H9 (cell line): ENCODE results near the gene MB21D2. TPM values are rescaled to one million over a fixed set of nuclear protein-coding genes. Genes with fewer than 3 reads are reported as not detected.

Source experiments
- DNase-seq: peaks from one replicate; pipeline ENCODE4 v3.0.0-alpha.2; 2017
- H2AFZ ChIP-seq: one replicate; pipeline ENCODE4 v1.6.1; 2013; ENCODE audit warnings: mild to moderate bottlenecking, low read length, control low read depth, moderate library complexity
- H2AK5ac ChIP-seq: 2 replicates; pipeline ENCODE4 v1.6.1; 2013; ENCODE audit warnings: low read length, control low read depth, mixed read lengths; ENCODE audit not compliant: insufficient read length
- H2BK120ac ChIP-seq: one replicate; pipeline ENCODE4 v1.6.1; 2013; ENCODE audit warnings: low read depth, mild to moderate bottlenecking, low read length, control low read depth, inconsistent platforms; ENCODE audit not compliant: poor library complexity, severe bottlenecking
- H2BK12ac ChIP-seq: 2 replicates; pipeline ENCODE4 v1.6.1; 2013; ENCODE audit warnings: low read length, control low read depth, mixed read lengths, low read depth; ENCODE audit not compliant: insufficient read length
- H2BK15ac ChIP-seq: 2 replicates; pipeline ENCODE4 v1.6.1; 2013; ENCODE audit warnings: low read depth, low read length, control low read depth
- H2BK20ac ChIP-seq: one replicate; pipeline ENCODE4 v1.6.1; 2013; ENCODE audit warnings: low read depth, mild to moderate bottlenecking, low read length, control low read depth, inconsistent platforms; ENCODE audit not compliant: poor library complexity, severe bottlenecking
- H2BK5ac ChIP-seq: 2 replicates; pipeline ENCODE4 v1.6.1; 2013; ENCODE audit warnings: low read length, control low read depth, mixed read lengths; ENCODE audit not compliant: insufficient read length
- H3K14ac ChIP-seq: 2 replicates; pipeline ENCODE4 v1.6.1; 2013; ENCODE audit warnings: low read length, control low read depth; ENCODE audit not compliant: insufficient read depth
- H3K18ac ChIP-seq: 2 replicates; pipeline ENCODE4 v1.6.1; 2013; ENCODE audit warnings: low read depth, mild to moderate bottlenecking, mixed read lengths, low read length, control low read depth; ENCODE audit not compliant: insufficient read length
- H3K23ac ChIP-seq: 2 replicates; pipeline ENCODE4 v1.6.1; 2013; ENCODE audit warnings: low read length, control low read depth, mixed read lengths, low read depth; ENCODE audit not compliant: insufficient read length
- H3K23me2 ChIP-seq: 2 replicates; pipeline ENCODE4 v1.6.1; 2013; ENCODE audit warnings: low read depth, mild to moderate bottlenecking, mixed read lengths, low read length, control low read depth; ENCODE audit not compliant: insufficient read length, poor library complexity, severe bottlenecking
- H3K27ac ChIP-seq: 2 replicates; pipeline ENCODE4 v1.5.1; 2013; ENCODE audit warnings: low read length, control low read depth, mixed read lengths, low read depth; ENCODE audit not compliant: insufficient read length
- H3K27me3 ChIP-seq: 2 replicates; pipeline ENCODE4 v1.6.1; 2013; ENCODE audit warnings: low read length, control low read depth, inconsistent platforms; ENCODE audit not compliant: insufficient read depth
- H3K4ac ChIP-seq: 2 replicates; pipeline ENCODE4 v1.6.1; 2013; ENCODE audit warnings: low read depth, mild to moderate bottlenecking, control low read depth, inconsistent platforms, low read length, moderate library complexity
- H3K4me1 ChIP-seq: 2 replicates; pipeline ENCODE4 v1.6.1; 2013; ENCODE audit warnings: low read length, control low read depth, inconsistent platforms; ENCODE audit not compliant: insufficient read depth
- H3K4me2 ChIP-seq: 2 replicates; pipeline ENCODE4 v1.6.1; 2013; ENCODE audit warnings: low read length, control low read depth, mixed read lengths; ENCODE audit not compliant: insufficient read length, insufficient read depth
- H3K56ac ChIP-seq: 2 replicates; pipeline ENCODE4 v1.6.1; 2013; ENCODE audit warnings: low read depth, mild to moderate bottlenecking, mixed read lengths, low read length, control low read depth; ENCODE audit not compliant: insufficient read length
- H3K79me1 ChIP-seq: 2 replicates; pipeline ENCODE4 v1.6.1; 2013; ENCODE audit warnings: low read depth, mild to moderate bottlenecking, moderate library complexity, low read length, control low read depth, inconsistent platforms; ENCODE audit not compliant: insufficient read depth, poor library complexity, severe bottlenecking
- H3K79me2 ChIP-seq: 2 replicates; pipeline ENCODE4 v1.6.1; 2013; ENCODE audit warnings: low read length, control low read depth, inconsistent platforms; ENCODE audit not compliant: insufficient read depth
- H3K9ac ChIP-seq: 2 replicates; pipeline ENCODE4 v1.6.1; 2013; ENCODE audit warnings: low read length, control low read depth, mixed read lengths; ENCODE audit not compliant: insufficient read length; ENCODE audit errors: extremely low read depth
- H3K9me3 ChIP-seq: one replicate; pipeline ENCODE4 v1.6.1; 2013; ENCODE audit warnings: low read depth, low read length, inconsistent platforms; ENCODE audit not compliant: control insufficient read depth
- H3T11ph ChIP-seq: one replicate; pipeline ENCODE4 v1.6.1; 2013; ENCODE audit warnings: mild to moderate bottlenecking, low read length, control low read depth, inconsistent platforms
- H4K20me1 ChIP-seq: one replicate; pipeline ENCODE4 v1.6.1; 2013; ENCODE audit not compliant: control insufficient read depth, insufficient read length, insufficient read depth
- H4K5ac ChIP-seq: 2 replicates; pipeline ENCODE4 v1.6.1; 2013; ENCODE audit warnings: low read depth, mild to moderate bottlenecking, mixed read lengths, low read length, control low read depth; ENCODE audit not compliant: insufficient read length
- H4K8ac ChIP-seq: replicated peaks from 2 replicates; pipeline ENCODE4 v1.6.1; 2013; ENCODE audit warnings: low read length, control low read depth, mixed read lengths, low read depth; ENCODE audit not compliant: insufficient read length
- H4K91ac ChIP-seq: 2 replicates; pipeline ENCODE4 v1.6.1; 2013; ENCODE audit warnings: low read depth, mild to moderate bottlenecking, moderate library complexity, mixed read lengths, low read length, control low read depth; ENCODE audit not compliant: insufficient read length
- H3K27ac Mint-ChIP-seq, 3 experiments: 2 replicates in 2 of 3; 3 replicates in 1 of 3; pipeline ENCODE4 v1.8.0; 2020 to 2021; ENCODE audit warnings: mixed read lengths in 3 of 3, mild to moderate bottlenecking in 1 of 3, moderate library complexity in 1 of 3
- H3K27me3 Mint-ChIP-seq: 2 replicates; pipeline ENCODE4 v1.8.0; 2021; ENCODE audit warnings: low read depth, mild to moderate bottlenecking, moderate library complexity, mixed read lengths
- H3K36me3 Mint-ChIP-seq, 3 experiments: 2 replicates in 2 of 3; 3 replicates in 1 of 3; pipeline ENCODE4 v1.8.0; 2020 to 2021; ENCODE audit warnings: low read depth in 3 of 3, mixed read lengths in 3 of 3; ENCODE audit not compliant: insufficient read depth in 1 of 3
- H3K4me1 Mint-ChIP-seq, 2 experiments: 2 replicates each; pipeline ENCODE4 v1.8.0; 2020; ENCODE audit warnings: mixed read lengths in 2 of 2
- H3K4me3 Mint-ChIP-seq, 2 experiments: 2 replicates in 1 of 2; 3 replicates in 1 of 2; pipeline ENCODE4 v1.8.0; 2020 to 2021; ENCODE audit warnings: mild to moderate bottlenecking in 2 of 2, mixed read lengths in 2 of 2, moderate library complexity in 1 of 2
- H3K9me3 Mint-ChIP-seq, 2 experiments: 2 replicates in 1 of 2; 3 replicates in 1 of 2; pipeline ENCODE4 v1.8.0; 2020; ENCODE audit warnings: mild to moderate bottlenecking in 2 of 2, mixed read lengths in 2 of 2, moderate library complexity in 1 of 2
- CTCF ChIP-seq: fragments of 200-600 bp; sonication (generic); conservative IDR thresholded peaks from 3 replicates; pipeline ENCODE4 v1.8.0; 2021; ENCODE audit warnings: antibody characterized with exemption, mild to moderate bottlenecking
- WGBS: extraction: QIAGEN DNeasy Blood & Tissue Kit; methylation state at CpG from one replicate; pipeline ENCODE4 v1.1.7; 2013; ENCODE audit warnings: missing lambda C conversion rate, low lambda C conversion rate, mixed read lengths; ENCODE audit not compliant: insufficient read length; ENCODE audit errors: extremely low coverage; 5-methylcytosine and 5-hydroxymethylcytosine counted together
- total RNA-seq: library from RNA; stranded (reverse); gene quantifications from 2 replicates; pipeline ENCODE4 v1.2.1, GENCODE V29; 2021

The MB21D2 gene
- total RNA-seq, 1 experiment from 2014 or later: 19.1 TPM

- H4K91ac ChIP-seq: no peak overlapping the region
- H2BK120ac ChIP-seq: no peak overlapping the region
- H2AK5ac ChIP-seq: no peak overlapping the region
- Mint-ChIP-seq H3K4me1 (peaks cover 78% of the 10 kb centered on the region in 2 experiments), H3K27me3 (no peaks in the 10 kb centered on the region), H3K9me3 (no peaks in the 10 kb centered on the region; a peak in 1 of 5 replicates), H3K36me3 (no peaks in the 10 kb centered on the region), H3K27ac (peak overlapping the region; percentile 0 to 93 (median 85); a peak in 6 of 7 replicates), H3K4me3 (peak overlapping the region; percentile 2 to 3; a peak in 2 of 5 replicates)
- H4K8ac ChIP-seq: no peak overlapping the region
- H3K23ac ChIP-seq: no peak overlapping the region
- H3K23me2 ChIP-seq: no peaks in the 10 kb centered on the region
- peaks cover 23% of the 10 kb centered on the region; the same call in 1 of the 2 replicates for H3K79me2 ChIP-seq
- H3T11ph ChIP-seq: no peak overlapping the region
- no peaks in the 10 kb centered on the region for H4K20me1 ChIP-seq
- peak; percentile 68 for DNase-seq
- no peak overlapping the region for H3K4me2 ChIP-seq
- no peak for TF ChIP-seq CTCF
- H3K4me1 ChIP-seq: peaks cover 26% of the 10 kb centered on the region
- no peak overlapping the region; the same call in 1 of the 2 replicates for H3K14ac ChIP-seq
- H3K4ac ChIP-seq: no peak overlapping the region
- peaks cover 3% of the 10 kb centered on the region for H3K79me1 ChIP-seq
- H3K18ac ChIP-seq: no peak overlapping the region
- WGBS: no CpG with 5 or more reads among the region's 13 CpGs
- no peak overlapping the region for H3K56ac ChIP-seq
- no peak overlapping the region for H2BK5ac ChIP-seq
- H4K5ac ChIP-seq: no peak overlapping the region
- no peaks in the 10 kb centered on the region for H3K9me3 ChIP-seq
- H3K27ac ChIP-seq: no peak overlapping the region
- no peaks in the 10 kb centered on the region for H3K27me3 ChIP-seq
- no peak overlapping the region for H2BK15ac ChIP-seq
- H2AFZ ChIP-seq: no peak overlapping the region
- H2BK20ac ChIP-seq: no peak overlapping the region
- H2BK12ac ChIP-seq: no peak overlapping the region
- no peak overlapping the region for H3K9ac ChIP-seq
These were observed 24.5 kb downstream of the MB21D2 start for GRCh38 chr3:192892981-192893700.
